Nephron (organoid): ENCODE data around the gene LURAP1L.

Experiments
- H3K27ac Mint-ChIP-seq, 3 experiments: 2 replicates each; pipeline ENCODE4 v1.8.0; 2020; ENCODE audit warnings: mixed read lengths in 3 of 3, mild to moderate bottlenecking in 2 of 3, moderate library complexity in 1 of 3
- H3K27me3 Mint-ChIP-seq: 2 replicates; pipeline ENCODE4 v1.8.0; 2021; ENCODE audit warnings: low read depth, mild to moderate bottlenecking, moderate library complexity, mixed read lengths
- H3K36me3 Mint-ChIP-seq: 2 replicates; pipeline ENCODE4 v1.8.0; 2020; ENCODE audit warnings: low read depth, mixed read lengths
- H3K4me1 Mint-ChIP-seq: 2 replicates; pipeline ENCODE4 v1.8.0; 2020; ENCODE audit warnings: mixed read lengths
- H3K4me3 Mint-ChIP-seq, 3 experiments: 2 replicates each; pipeline ENCODE4 v1.8.0; 2020; ENCODE audit warnings: mild to moderate bottlenecking in 3 of 3, mixed read lengths in 3 of 3, moderate library complexity in 2 of 3
- H3K9me3 Mint-ChIP-seq: 2 replicates; pipeline ENCODE4 v1.8.0; 2020; ENCODE audit warnings: mixed read lengths
- TF ChIP-seq, protein P1 (sequence below), 3 experiments: fragments of 200-600 bp; sonication (generic); IDR thresholded peaks; one replicate each; pipeline ENCODE4 v1.5.0; 2021; ENCODE audit warnings: antibody characterized with exemption in 3 of 3; ENCODE audit not compliant: unreplicated experiment in 3 of 3

Gene LURAP1L

DNA sequence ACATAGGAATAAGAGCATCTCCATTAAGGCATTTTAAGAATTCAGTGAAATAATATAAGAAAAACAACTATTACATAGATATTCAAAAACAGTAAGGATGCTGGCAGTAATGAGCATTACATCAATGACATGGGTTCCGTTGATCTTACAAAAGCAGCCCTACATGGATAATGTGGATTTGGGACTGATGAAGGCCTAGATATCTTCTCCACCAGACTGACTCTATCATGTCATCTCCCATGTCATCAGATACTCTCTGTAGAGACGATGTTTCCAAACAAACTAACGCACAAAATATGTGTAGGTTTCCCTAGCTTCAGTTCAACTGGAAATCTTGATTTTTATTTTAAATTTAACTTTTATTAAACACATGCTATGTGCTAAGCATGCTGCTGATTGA is 3.6 kb downstream of the LURAP1L start:
- peaks cover 29% of the 10 kb centered on the region for H3K36me3 Mint-ChIP-seq
- no peaks in the 10 kb centered on the region for H3K27me3 Mint-ChIP-seq
- TF ChIP-seq, protein P1, sequence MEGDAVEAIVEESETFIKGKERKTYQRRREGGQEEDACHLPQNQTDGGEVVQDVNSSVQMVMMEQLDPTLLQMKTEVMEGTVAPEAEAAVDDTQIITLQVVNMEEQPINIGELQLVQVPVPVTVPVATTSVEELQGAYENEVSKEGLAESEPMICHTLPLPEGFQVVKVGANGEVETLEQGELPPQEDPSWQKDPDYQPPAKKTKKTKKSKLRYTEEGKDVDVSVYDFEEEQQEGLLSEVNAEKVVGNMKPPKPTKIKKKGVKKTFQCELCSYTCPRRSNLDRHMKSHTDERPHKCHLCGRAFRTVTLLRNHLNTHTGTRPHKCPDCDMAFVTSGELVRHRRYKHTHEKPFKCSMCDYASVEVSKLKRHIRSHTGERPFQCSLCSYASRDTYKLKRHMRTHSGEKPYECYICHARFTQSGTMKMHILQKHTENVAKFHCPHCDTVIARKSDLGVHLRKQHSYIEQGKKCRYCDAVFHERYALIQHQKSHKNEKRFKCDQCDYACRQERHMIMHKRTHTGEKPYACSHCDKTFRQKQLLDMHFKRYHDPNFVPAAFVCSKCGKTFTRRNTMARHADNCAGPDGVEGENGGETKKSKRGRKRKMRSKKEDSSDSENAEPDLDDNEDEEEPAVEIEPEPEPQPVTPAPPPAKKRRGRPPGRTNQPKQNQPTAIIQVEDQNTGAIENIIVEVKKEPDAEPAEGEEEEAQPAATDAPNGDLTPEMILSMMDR (IDR thresholded peaks at IDR 0.05; ENCODE audit: unreplicated experiment in 3 of 3): no peak
- peaks cover 20% of the 10 kb centered on the region for H3K9me3 Mint-ChIP-seq
- peaks cover 21% of the 10 kb centered on the region for H3K4me1 Mint-ChIP-seq
- H3K4me3 Mint-ChIP-seq: peak overlapping the region; percentile 37 to 69 (median 60)
- peak overlapping the region; percentile 19 to 73 (median 73) for H3K27ac Mint-ChIP-seq

DNA sequence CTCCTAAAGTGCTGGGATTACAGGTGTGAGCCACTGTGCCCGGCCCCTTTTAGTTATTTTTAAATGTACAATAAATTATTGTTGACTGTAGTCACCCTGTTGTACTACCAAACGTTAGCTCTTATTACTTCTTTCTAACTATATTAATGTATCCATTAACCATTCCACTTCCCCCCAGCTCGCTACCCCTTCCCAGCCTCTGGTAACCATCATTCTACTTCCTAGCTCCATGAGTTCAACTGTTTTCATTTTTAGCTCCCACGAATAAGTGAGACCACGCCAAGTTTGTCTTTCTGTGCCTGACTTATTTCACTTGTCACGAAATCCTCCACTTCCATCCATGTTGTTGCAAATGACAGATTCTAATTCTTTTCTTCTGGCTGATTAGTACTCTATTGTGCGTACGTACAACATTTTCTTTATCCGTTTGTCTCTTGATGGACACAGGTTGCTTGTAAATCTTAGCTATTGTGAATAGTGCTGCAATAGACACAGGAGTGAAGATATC is 6.5 kb downstream of the LURAP1L start:
- H3K4me3 Mint-ChIP-seq: no peak overlapping the region
- TF ChIP-seq, protein P1 (IDR thresholded peaks at IDR 0.05; ENCODE audit: unreplicated experiment in 3 of 3): no peak
- peaks cover 39% of the 10 kb centered on the region for H3K36me3 Mint-ChIP-seq
- peaks cover 38% of the 10 kb centered on the region for H3K4me1 Mint-ChIP-seq
- peaks cover 33% of the 10 kb centered on the region for H3K9me3 Mint-ChIP-seq
- peak overlapping the region in 2 of 3 experiments; percentile 25 to 58 for H3K27ac Mint-ChIP-seq
- no peaks in the 10 kb centered on the region for H3K27me3 Mint-ChIP-seq

DNA sequence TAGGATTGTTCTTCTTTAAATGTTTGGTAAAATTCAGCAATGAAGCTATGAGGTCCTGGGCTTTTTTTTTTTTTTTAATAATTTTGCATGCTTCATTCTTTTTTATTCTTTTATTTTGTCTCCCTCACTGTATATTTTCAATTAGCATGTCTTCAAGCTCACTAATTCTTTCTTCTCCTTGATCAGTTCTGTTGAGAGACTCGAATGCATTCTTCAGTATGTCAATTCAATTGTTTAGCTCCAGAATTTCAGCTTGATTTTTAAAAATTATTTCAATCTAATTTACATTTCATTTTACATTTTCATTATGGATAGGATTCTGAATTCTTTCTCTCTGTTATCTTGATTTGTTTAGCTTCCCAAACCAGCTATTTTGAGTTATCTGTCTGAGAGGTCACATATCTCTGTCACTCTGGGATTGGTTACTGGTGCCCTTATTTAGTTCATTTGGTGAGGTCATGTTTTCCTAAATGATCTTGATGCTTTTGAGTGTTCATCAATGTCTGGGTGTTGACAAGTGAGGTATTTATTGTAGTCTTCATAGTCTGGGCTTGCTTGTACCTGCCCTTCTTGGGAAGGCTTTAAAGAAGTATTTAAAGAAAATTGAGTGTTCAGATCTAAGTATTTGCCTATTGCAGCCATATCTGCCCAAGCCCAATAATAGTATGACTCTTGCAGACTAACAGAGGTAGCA is 9.1 kb downstream of the LURAP1L start:
- peaks cover 33% of the 10 kb centered on the region for H3K9me3 Mint-ChIP-seq
- H3K27ac Mint-ChIP-seq: peak overlapping the region; percentile 39 to 86 (median 79)
- TF ChIP-seq, protein P1 (IDR thresholded peaks at IDR 0.05; ENCODE audit: unreplicated experiment in 3 of 3): no peak
- H3K4me3 Mint-ChIP-seq: no peak overlapping the region
- H3K4me1 Mint-ChIP-seq: peaks cover 24% of the 10 kb centered on the region
- peaks cover 39% of the 10 kb centered on the region for H3K36me3 Mint-ChIP-seq
- H3K27me3 Mint-ChIP-seq: no peaks in the 10 kb centered on the region

DNA sequence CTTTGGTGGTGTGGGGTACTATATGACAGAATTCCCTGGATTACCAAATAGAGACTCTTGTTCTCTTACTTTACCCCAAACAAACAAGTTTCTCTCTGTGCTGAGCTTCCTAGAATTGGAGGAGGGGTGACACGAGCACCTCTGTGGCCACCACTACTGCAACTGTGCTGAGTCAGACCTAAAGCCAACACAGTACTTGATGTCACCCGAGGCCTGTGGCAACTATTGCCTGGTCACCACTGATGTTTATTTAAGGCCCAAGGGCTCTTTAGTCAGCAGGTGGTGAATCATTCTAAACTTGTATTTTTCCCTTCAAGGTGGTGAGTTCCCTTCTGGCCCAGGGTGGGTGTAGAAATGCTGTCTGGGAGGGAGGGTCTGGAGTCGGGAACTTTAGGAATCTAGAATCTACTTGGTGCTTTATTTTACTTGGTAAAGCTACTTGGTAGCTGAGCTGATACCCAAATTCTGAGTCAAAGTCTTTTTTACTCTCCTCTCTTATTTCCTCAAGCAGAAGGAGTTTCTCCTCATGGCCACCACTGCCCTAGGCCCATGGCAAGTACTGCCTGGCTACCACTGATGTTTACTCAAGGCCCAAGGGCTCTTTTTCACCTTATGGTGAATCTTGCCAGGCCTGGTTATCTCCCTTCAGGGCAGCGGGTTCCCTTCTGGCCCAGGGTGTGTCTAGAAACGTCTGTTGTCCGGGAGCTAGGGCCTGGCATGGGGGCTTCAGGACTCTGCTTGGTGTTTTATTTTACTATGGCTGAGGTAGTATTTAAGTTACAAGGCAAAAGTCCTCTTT is 9.8 kb downstream of the LURAP1L start:
- H3K36me3 Mint-ChIP-seq: peaks cover 38% of the 10 kb centered on the region
- no peaks in the 10 kb centered on the region for H3K27me3 Mint-ChIP-seq
- TF ChIP-seq, protein P1 (IDR thresholded peaks at IDR 0.05; ENCODE audit: unreplicated experiment in 3 of 3): no peak
- H3K4me1 Mint-ChIP-seq: peaks cover 27% of the 10 kb centered on the region
- peak overlapping the region; percentile 79 to 90 (median 86) for H3K27ac Mint-ChIP-seq
- no peak overlapping the region for H3K4me3 Mint-ChIP-seq
- H3K9me3 Mint-ChIP-seq: peaks cover 33% of the 10 kb centered on the region

DNA sequence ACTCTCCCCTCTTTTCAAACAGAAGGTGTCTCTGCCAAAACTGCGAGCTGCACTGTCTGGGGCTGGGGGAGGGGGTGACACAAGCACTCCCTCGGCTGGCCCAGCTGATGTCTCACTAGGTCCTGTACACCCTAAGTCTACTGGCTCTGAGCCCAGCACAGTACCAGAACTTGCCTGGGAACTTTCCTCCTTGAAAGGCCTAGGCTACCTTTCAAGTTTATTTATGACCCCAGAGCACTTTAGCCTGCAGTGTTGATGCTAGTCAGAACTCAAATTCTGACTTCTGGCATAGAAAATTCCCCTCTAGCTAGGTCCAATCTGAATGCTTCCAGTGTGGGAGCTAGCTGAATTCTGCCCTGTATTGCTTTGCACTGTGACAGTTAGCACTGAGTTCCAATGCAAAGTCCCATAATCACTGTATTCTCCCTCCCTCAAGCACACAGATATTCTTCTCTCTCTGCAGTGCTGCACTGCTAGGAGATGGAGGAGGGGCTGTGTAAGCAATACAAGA is 10.5 kb downstream of the LURAP1L start:
- Mint-ChIP-seq H3K27me3 (no peaks in the 10 kb centered on the region), H3K9me3 (peaks cover 33% of the 10 kb centered on the region), H3K4me1 (peaks cover 30% of the 10 kb centered on the region), H3K27ac (peak overlapping the region; percentile 79 to 90 (median 86)), H3K36me3 (peaks cover 33% of the 10 kb centered on the region), H3K4me3 (no peak overlapping the region)
- TF ChIP-seq, protein P1 (IDR thresholded peaks at IDR 0.05; ENCODE audit: unreplicated experiment in 3 of 3): no peak
